Measurements from ENCODE around the gene TK1. TPM values are rescaled to one million over a fixed set of nuclear protein-coding genes. Genes with fewer than 3 reads are reported as not detected.
A peak's percentile ranks its signal among the peaks of the same experiment; 100 is the strongest.

Gene TK1
- total RNA-seq, 4 donors from 2014 or later = 1.0 to 9.1 (median 7.0) TPM

DNA sequence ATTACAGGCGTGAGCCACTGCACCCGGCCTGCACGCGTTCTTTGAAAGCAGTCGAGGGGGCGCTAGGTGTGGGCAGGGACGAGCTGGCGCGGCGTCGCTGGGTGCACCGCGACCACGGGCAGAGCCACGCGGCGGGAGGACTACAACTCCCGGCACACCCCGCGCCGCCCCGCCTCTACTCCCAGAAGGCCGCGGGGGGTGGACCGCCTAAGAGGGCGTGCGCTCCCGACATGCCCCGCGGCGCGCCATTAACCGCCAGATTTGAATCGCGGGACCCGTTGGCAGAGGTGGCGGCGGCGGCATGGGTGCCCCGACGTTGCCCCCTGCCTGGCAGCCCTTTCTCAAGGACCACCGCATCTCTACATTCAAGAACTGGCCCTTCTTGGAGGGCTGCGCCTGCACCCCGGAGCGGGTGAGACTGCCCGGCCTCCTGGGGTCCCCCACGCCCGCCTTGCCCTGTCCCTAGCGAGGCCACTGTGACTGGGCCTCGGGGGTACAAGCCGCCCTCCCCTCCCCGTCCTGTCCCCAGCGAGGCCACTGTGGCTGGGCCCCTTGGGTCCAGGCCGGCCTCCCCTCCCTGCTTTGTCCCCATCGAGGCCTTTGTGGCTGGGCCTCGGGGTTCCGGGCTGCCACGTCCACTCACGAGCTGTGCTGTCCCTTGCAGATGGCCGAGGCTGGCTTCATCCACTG, 27.3 kb upstream of the TK1 start, which contains the start of gene BIRC5:
BIRC5 (plus strand) TSS at position 238 of the 690 bp plus-strand sequence; CDS start at position 302, 64 bp downstream.
- Histone ChIP-seq H3K4me3 (peak within 1 kb of the TSS; percentile 61), H3K27ac (no peak within 1 kb of the TSS), H3K4me1 (peaks cover 9% of the 10 kb centered on the region), H3K36me3 (no peaks in the 10 kb centered on the region), H3K9me3 (no peaks in the 10 kb centered on the region), H3K27me3 (no peaks in the 10 kb centered on the region)
- DNase-seq (ENCODE audit: low spot score in 2 of 2) = peak; percentile 89 to 93
- WGBS = 1% methylated on average over 34 of the region's 60 CpGs
- TF ChIP-seq POLR2AphosphoS5 (IDR thresholded peaks at IDR 0.05) (peak in 1 of 3 donors; percentile 87), EP300 (IDR thresholded peaks at IDR 0.05) (no peak)

DNA sequence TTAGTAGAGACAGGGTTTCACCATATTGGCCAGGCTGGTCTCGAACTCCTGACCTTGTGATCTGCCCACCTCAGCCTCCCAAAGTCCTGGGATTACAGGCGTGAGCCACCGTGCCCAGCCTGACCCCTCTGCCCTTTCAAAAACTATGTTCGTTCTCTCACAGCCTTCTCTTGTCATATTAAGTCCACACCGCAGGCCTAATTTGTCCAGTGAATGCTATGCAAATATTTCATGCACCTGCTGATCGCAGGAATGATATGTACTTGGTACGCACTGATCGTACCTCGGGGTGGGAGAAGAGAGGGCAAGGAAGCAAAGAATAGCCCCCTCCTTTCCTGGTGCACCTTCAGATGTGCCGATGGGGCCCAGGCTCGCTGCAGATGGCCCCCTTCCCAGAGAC, 24.2 kb upstream of the TK1 start:
- TF ChIP-seq POLR2AphosphoS5 (IDR thresholded peaks at IDR 0.05) (no peak), POLR2A (IDR thresholded peaks at IDR 0.05) (no peak), EP300 (IDR thresholded peaks at IDR 0.05) (no peak)
- TF ChIP-seq, protein P1, sequence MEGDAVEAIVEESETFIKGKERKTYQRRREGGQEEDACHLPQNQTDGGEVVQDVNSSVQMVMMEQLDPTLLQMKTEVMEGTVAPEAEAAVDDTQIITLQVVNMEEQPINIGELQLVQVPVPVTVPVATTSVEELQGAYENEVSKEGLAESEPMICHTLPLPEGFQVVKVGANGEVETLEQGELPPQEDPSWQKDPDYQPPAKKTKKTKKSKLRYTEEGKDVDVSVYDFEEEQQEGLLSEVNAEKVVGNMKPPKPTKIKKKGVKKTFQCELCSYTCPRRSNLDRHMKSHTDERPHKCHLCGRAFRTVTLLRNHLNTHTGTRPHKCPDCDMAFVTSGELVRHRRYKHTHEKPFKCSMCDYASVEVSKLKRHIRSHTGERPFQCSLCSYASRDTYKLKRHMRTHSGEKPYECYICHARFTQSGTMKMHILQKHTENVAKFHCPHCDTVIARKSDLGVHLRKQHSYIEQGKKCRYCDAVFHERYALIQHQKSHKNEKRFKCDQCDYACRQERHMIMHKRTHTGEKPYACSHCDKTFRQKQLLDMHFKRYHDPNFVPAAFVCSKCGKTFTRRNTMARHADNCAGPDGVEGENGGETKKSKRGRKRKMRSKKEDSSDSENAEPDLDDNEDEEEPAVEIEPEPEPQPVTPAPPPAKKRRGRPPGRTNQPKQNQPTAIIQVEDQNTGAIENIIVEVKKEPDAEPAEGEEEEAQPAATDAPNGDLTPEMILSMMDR (IDR thresholded peaks at IDR 0.05) = no peak
- Histone ChIP-seq H3K36me3 (peaks cover 6% of the 10 kb centered on the region), H3K27me3 (no peaks in the 10 kb centered on the region), H3K27ac (no peak overlapping the region), H3K4me1 (peaks cover 9% of the 10 kb centered on the region), H3K4me3 (no peak overlapping the region), H3K9me3 (no peaks in the 10 kb centered on the region)
- no peak for DNase-seq (ENCODE audit: low spot score in 2 of 2)
- 61% methylated on average over 11 of the region's 11 CpGs for WGBS

DNA sequence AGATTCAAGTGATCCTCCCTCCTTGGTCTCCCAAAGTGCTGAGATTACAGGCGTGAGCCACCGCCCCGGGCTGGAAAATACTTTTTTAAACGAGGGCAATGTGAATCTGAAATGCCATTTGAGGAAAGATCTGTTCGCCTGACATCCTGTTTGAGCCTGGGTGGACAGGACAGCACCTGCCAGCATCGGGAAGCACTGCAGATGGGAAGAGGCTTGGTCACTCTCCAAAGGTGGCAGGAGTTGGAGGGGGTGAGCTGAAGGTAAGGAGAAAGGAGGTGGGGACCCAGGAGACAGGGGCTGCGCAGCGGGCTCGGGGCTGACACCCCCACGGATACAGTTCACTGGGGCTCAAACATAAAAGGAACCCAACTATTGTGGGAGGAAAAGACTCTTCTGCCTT, 23.3 kb upstream of the TK1 start:
- H3K4me1 ChIP-seq = peaks cover 9% of the 10 kb centered on the region
- no peak for DNase-seq (ENCODE audit: low spot score in 2 of 2)
- peaks cover 10% of the 10 kb centered on the region for H3K36me3 ChIP-seq
- H3K27me3 ChIP-seq = no peaks in the 10 kb centered on the region
- H3K9me3 ChIP-seq = no peaks in the 10 kb centered on the region
- no peak overlapping the region for H3K27ac ChIP-seq
- WGBS = 80% methylated on average over 10 of the region's 10 CpGs
- TF ChIP-seq EP300 (IDR thresholded peaks at IDR 0.05) = no peak
- H3K4me3 ChIP-seq = no peak overlapping the region

DNA sequence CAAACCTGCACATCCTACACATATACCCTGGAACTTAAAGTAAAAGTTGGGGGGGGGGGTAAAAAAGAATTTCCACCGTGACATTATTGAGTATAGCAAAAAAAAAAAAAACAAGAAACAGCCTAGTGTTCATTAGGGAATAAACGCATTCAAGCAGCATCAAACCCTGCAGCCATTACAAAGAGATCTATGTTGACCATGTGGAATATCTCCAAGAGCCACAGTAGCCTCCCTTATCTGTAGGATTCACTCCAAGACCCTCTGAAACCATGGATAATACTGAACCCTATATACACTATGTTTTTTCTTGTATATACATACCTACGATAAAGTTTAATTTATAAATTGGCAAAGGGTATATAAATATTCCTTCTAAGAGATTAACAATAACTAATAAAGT, 21.6 kb upstream of the TK1 start:
- H3K27me3 ChIP-seq = no peaks in the 10 kb centered on the region
- TF ChIP-seq POLR2AphosphoS5 (IDR thresholded peaks at IDR 0.05) (no peak), EP300 (IDR thresholded peaks at IDR 0.05) (no peak), POLR2A (IDR thresholded peaks at IDR 0.05) (no peak)
- TF ChIP-seq, protein P1 (IDR thresholded peaks at IDR 0.05) = no peak
- H3K4me3 ChIP-seq = no peak overlapping the region
- H3K9me3 ChIP-seq = no peaks in the 10 kb centered on the region
- H3K36me3 ChIP-seq = peaks cover 23% of the 10 kb centered on the region
- WGBS = 76% methylated on average over 3 of the region's 3 CpGs
- no peaks in the 10 kb centered on the region for H3K4me1 ChIP-seq
- DNase-seq (ENCODE audit: low spot score in 2 of 2) = no peak
- no peak overlapping the region for H3K27ac ChIP-seq

DNA sequence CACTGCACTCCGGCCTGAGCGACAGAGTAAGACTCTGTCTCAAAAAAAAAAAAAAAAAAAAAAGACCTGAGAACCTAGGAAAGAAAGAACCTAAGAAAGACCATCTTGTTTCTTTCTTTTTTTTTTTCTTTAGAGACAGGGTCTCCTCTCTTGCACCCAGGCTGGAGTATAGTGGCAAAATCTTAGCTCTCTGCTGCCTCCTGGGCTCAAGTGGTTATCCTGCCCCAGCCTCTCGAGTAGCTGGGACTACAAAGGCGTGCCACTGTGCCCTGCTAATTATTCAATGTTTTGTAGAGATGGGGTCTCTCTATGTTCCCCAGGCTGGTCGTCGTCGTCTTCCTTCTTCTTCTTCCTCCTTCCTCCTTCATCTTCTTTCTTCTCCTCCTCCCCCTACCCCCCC, 19.4 kb upstream of the TK1 start:
- no peak overlapping the region for H3K27ac ChIP-seq
- TF ChIP-seq POLR2A (IDR thresholded peaks at IDR 0.05) (no peak), EP300 (IDR thresholded peaks at IDR 0.05) (no peak), POLR2AphosphoS5 (IDR thresholded peaks at IDR 0.05) (no peak)
- TF ChIP-seq, protein P1 (IDR thresholded peaks at IDR 0.05) = no peak
- WGBS = 80% methylated on average over 7 of the region's 7 CpGs

DNA sequence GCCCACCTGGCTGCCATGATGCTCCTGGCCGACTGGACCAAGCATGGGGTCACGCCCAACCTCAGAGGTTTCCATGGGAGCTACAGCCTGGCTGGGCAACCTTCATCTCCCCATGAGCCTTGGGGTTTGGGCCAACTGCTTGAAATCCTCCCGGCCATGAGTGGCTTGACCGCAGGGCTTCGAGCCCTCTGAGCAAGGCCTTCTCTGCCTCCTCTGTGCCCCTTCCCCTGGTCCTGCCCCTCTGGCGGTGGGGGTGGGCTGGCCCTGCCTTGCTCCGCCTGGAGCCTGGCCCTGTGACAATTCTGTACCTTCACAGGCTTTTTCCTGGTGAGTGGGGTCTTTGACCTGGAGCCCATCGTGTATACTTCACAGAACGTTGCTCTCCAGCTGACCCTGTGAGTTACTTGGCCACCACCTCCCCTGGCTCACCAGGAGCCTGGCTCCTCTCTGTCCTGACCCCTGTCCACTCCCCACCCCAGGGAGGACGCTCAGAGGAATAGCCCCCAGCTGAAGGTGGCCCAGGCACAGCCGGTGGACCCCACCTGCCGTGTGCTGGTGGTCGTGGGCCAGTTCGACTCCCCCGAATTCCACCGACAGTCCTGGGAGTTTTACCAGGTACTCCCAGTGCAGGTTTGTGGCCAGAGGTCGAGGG, 18.4 kb upstream of the TK1 start:
- Histone ChIP-seq H3K36me3 (peaks cover 30% of the 10 kb centered on the region), H3K27ac (no peak overlapping the region), H3K4me1 (no peaks in the 10 kb centered on the region), H3K27me3 (no peaks in the 10 kb centered on the region), H3K9me3 (no peaks in the 10 kb centered on the region), H3K4me3 (no peak overlapping the region)
- no peak for DNase-seq (ENCODE audit: low spot score in 2 of 2)
- TF ChIP-seq POLR2A (IDR thresholded peaks at IDR 0.05) (no peak), POLR2AphosphoS5 (IDR thresholded peaks at IDR 0.05) (no peak), EP300 (IDR thresholded peaks at IDR 0.05) (no peak)
- TF ChIP-seq, protein P1 (IDR thresholded peaks at IDR 0.05) = no peak
- WGBS = 95% methylated on average over 11 of the region's 17 CpGs

More for the DNA sequence above, 19.4 kb upstream of the TK1 start:
- Histone ChIP-seq H3K36me3 (peaks cover 30% of the 10 kb centered on the region), H3K4me3 (no peak overlapping the region), H3K4me1 (no peaks in the 10 kb centered on the region), H3K9me3 (no peaks in the 10 kb centered on the region), H3K27me3 (no peaks in the 10 kb centered on the region)
- no peak for DNase-seq (ENCODE audit: low spot score in 2 of 2)

Measured in suprapubic skin (tissue), 4 donors.